Esophagus squamous epithelium (tissue), 4 donors: ENCODE measurements around the gene ATRN.

Experiments used
- CTCF ChIP-seq, 6 experiments: fragments of 450-650 bp in 4 of 6; fragments of 200-600 bp in 2 of 6; sonication (generic) in 2 of 6; IDR thresholded peaks; one replicate each; pipeline ENCODE4 v1.5.1; 2016 to 2019; ENCODE audit warnings: antibody characterized with exemption in 6 of 6, mild to moderate bottlenecking in 4 of 6, moderate library complexity in 4 of 6
- POLR2A ChIP-seq, 4 donors: fragments of 450-650 bp; IDR thresholded peaks; one replicate each; pipeline ENCODE4 v1.6.1; 2017; ENCODE audit warnings: antibody characterized with exemption in 4 of 4, mild to moderate bottlenecking in 4 of 4, moderate library complexity in 3 of 4

- TF ChIP-seq CTCF (IDR thresholded peaks at IDR 0.05) (no peak), POLR2A (IDR thresholded peaks at IDR 0.05) (no peak)
Observed at GRCh38 chr20:3696745-3697587, 226.1 kb downstream of the ATRN start.
